IMR-90 (cell line): Measurements from ENCODE around the gene MAGEA1. TPM values are rescaled to one million over a fixed set of nuclear protein-coding genes. Genes with fewer than 3 reads are reported as not detected.

Experiments
- ATAC-seq: fragments of 200-7000 bp; cut with Tn5 transposase; 2 replicates; pipeline ENCODE4 v1.9.1; 2020; ENCODE audit warnings: low read depth, mild to moderate bottlenecking, moderate library complexity
- BruUV-seq: library from RNA; stranded (reverse); fragments of 400-500 nt; replicated peaks from 2 replicates; lab custom pipeline; 2021; lab: Mats Ljungman, UMichigan
- CTCF ChIA-PET: fragments of 300-600 bp; formaldehyde crosslinking; extraction: SDS; loops from one replicate; lab custom pipeline; 2021; ENCODE audit warnings: antibody characterized with exemption; lab: Yijun Ruan, JAX
- POLR2A ChIA-PET: fragments of 300-600 bp; sonication (Branson Sonifier 250); formaldehyde crosslinking; loops from one replicate; lab custom pipeline; 2022; ENCODE audit warnings: antibody characterized with exemption; ENCODE audit not compliant: unreplicated experiment; lab: Charles Lee
- DNase-seq: peaks from one replicate; pipeline ENCODE4 v3.0.0; 2013
- H2AFZ ChIP-seq: replicated peaks from 2 replicates; pipeline ENCODE3; 2013; ENCODE audit warnings: low read length, mild to moderate bottlenecking; ENCODE audit not compliant: poor library complexity
- H2AK5ac ChIP-seq: 2 replicates; pipeline ENCODE4 v1.6.1; 2013; ENCODE audit warnings: low read depth, low read length, inconsistent platforms
- H2AK9ac ChIP-seq: replicated peaks from 2 replicates; pipeline ENCODE3; 2013; ENCODE audit warnings: mild to moderate bottlenecking, low read depth, low read length, moderate library complexity; ENCODE audit not compliant: poor library complexity
- H2BK120ac ChIP-seq: 2 replicates; pipeline ENCODE4 v1.6.1; 2013; ENCODE audit warnings: low read depth, low read length, inconsistent platforms
- H2BK15ac ChIP-seq: 3 replicates; pipeline ENCODE4 v1.6.1; 2013; ENCODE audit warnings: low read depth, low read length, inconsistent platforms
- H2BK20ac ChIP-seq: 2 replicates; pipeline ENCODE4 v1.6.1; 2013; ENCODE audit warnings: low read depth, mild to moderate bottlenecking, inconsistent platforms, low read length, moderate library complexity
- H2BK5ac ChIP-seq: 2 replicates; pipeline ENCODE4 v1.6.1; 2013; ENCODE audit warnings: mild to moderate bottlenecking, low read depth, low read length, inconsistent platforms; ENCODE audit not compliant: poor library complexity, severe bottlenecking
- H3K14ac ChIP-seq: replicated peaks from 2 replicates; pipeline ENCODE4 v1.6.1; 2013; ENCODE audit warnings: low read depth, low read length, inconsistent platforms
- H3K18ac ChIP-seq: 2 replicates; pipeline ENCODE4 v1.6.1; 2013; ENCODE audit warnings: low read depth, low read length, control low read depth
- H3K23ac ChIP-seq: 2 replicates; pipeline ENCODE4 v1.6.1; 2013; ENCODE audit warnings: low read depth, low read length, inconsistent platforms
- H3K27ac ChIP-seq: 2 replicates; pipeline ENCODE4 v1.5.1; 2013; ENCODE audit warnings: mild to moderate bottlenecking, control low read depth, low read length; ENCODE audit not compliant: insufficient read depth
- H3K27me3 ChIP-seq: 2 replicates; pipeline ENCODE4 v1.6.1; 2013; ENCODE audit warnings: low read length; ENCODE audit not compliant: control insufficient read depth, insufficient read depth
- H3K36me3 ChIP-seq: 2 replicates; pipeline ENCODE4 v1.6.1; 2013; ENCODE audit warnings: low read length, mixed read lengths; ENCODE audit not compliant: control insufficient read depth, insufficient read depth
- H3K4ac ChIP-seq: 2 replicates; pipeline ENCODE4 v1.6.1; 2013; ENCODE audit warnings: low read depth, low read length, inconsistent platforms
- H3K4me1 ChIP-seq: 2 replicates; pipeline ENCODE4 v1.6.1; 2013; ENCODE audit warnings: low read length, mixed read lengths; ENCODE audit not compliant: control insufficient read depth, insufficient read depth
- H3K4me2 ChIP-seq: 2 replicates; pipeline ENCODE4 v1.6.1; 2013; ENCODE audit warnings: low read depth, mild to moderate bottlenecking, control low read depth, low read length, moderate library complexity
- H3K4me3 ChIP-seq: 2 replicates; pipeline ENCODE4 v1.5.1; 2013; ENCODE audit warnings: low read depth, mild to moderate bottlenecking, control low read depth, low read length, moderate library complexity; ENCODE audit not compliant: insufficient read depth
- H3K56ac ChIP-seq: 2 replicates; pipeline ENCODE4 v1.6.1; 2013; ENCODE audit warnings: low read length, inconsistent platforms; ENCODE audit not compliant: insufficient read depth; ENCODE audit errors: extremely low read depth
- H3K79me1 ChIP-seq, 2 experiments: 2 replicates each; pipeline ENCODE4 v1.6.1; 2013; ENCODE audit warnings: low read length in 2 of 2, inconsistent platforms in 1 of 2, low read depth in 1 of 2
- H3K9ac ChIP-seq: 2 replicates; pipeline ENCODE4 v1.6.1; 2013; ENCODE audit warnings: low read depth, low read length, control low read depth
- H3K9me1 ChIP-seq: 2 replicates; pipeline ENCODE4 v1.6.1; 2013; ENCODE audit warnings: low read length, inconsistent platforms; ENCODE audit not compliant: insufficient read depth
- H3K9me3 ChIP-seq: 2 replicates; pipeline ENCODE4 v1.6.1; 2013; ENCODE audit warnings: low read length; ENCODE audit not compliant: control insufficient read depth, insufficient read depth
- H4K20me1 ChIP-seq: 2 replicates; pipeline ENCODE4 v1.6.1; 2013; ENCODE audit warnings: low read length, inconsistent platforms; ENCODE audit not compliant: insufficient read depth
- H4K5ac ChIP-seq: 2 replicates; pipeline ENCODE4 v1.6.1; 2013; ENCODE audit warnings: mild to moderate bottlenecking, low read depth, low read length, control low read depth
- H4K8ac ChIP-seq, 2 experiments: 2 replicates each; pipeline ENCODE4 v1.6.1; 2013; ENCODE audit warnings: low read depth in 2 of 2, low read length in 2 of 2, control low read depth in 1 of 2, inconsistent platforms in 1 of 2
- H4K91ac ChIP-seq: 2 replicates; pipeline ENCODE4 v1.6.1; 2013; ENCODE audit warnings: low read depth, low read length, inconsistent platforms; ENCODE audit not compliant: insufficient read depth
- BHLHE40 ChIP-seq: fragments of 150-350 bp; IDR thresholded peaks from 2 replicates; pipeline ENCODE4 v1.6.1; 2016; ENCODE audit warnings: mild to moderate bottlenecking, low read depth, low read length
- CEBPB ChIP-seq: IDR thresholded peaks from 2 replicates; pipeline ENCODE4 v1.6.1; 2012; ENCODE audit warnings: low read depth, low read length, improper control_type of control experiment
- CHD1 ChIP-seq: IDR thresholded peaks from 2 replicates; pipeline ENCODE4 v1.6.1; 2012; ENCODE audit warnings: low read depth, low read length, improper control_type of control experiment
- CTCF ChIP-seq: conservative IDR thresholded peaks from 2 replicates; pipeline ENCODE4 v1.5.1; 2012; ENCODE audit warnings: mild to moderate bottlenecking, low read depth, low read length, improper control_type of control experiment
- ELK1 ChIP-seq: fragments of 150-350 bp; IDR thresholded peaks from 2 replicates; pipeline ENCODE4 v1.6.1; 2016; ENCODE audit warnings: low read depth, mild to moderate bottlenecking, low read length, moderate library complexity, borderline replicate concordance
- FOS ChIP-seq: fragments of 150-350 bp; IDR thresholded peaks from 2 replicates; pipeline ENCODE4 v1.6.1; 2016; ENCODE audit warnings: low read depth, low read length
- MAFK ChIP-seq: IDR thresholded peaks from 2 replicates; pipeline ENCODE4 v1.6.1; 2012; ENCODE audit warnings: low read depth, low read length, improper control_type of control experiment
- MAZ ChIP-seq: IDR thresholded peaks from 2 replicates; pipeline ENCODE4 v1.6.1; 2012; ENCODE audit warnings: low read depth, mild to moderate bottlenecking, low read length, improper control_type of control experiment, moderate library complexity, borderline replicate concordance
- MXI1 ChIP-seq: IDR thresholded peaks from 2 replicates; pipeline ENCODE4 v1.6.1; 2012; ENCODE audit warnings: low read depth, mild to moderate bottlenecking, low read length, moderate library complexity, borderline replicate concordance
- NFE2L2 ChIP-seq: fragments of 150-350 bp; IDR thresholded peaks from 2 replicates; pipeline ENCODE4 v1.6.1; 2016; ENCODE audit warnings: low read depth, mild to moderate bottlenecking, low read length
- POLR2A ChIP-seq: IDR thresholded peaks from 2 replicates; pipeline ENCODE4 v1.6.1; 2012; ENCODE audit warnings: mild to moderate bottlenecking, low read depth, low read length
- RAD21 ChIP-seq: IDR thresholded peaks from 2 replicates; pipeline ENCODE4 v1.6.1; 2012; ENCODE audit warnings: low read length, improper control_type of control experiment
- RCOR1 ChIP-seq: IDR thresholded peaks from 2 replicates; pipeline ENCODE4 v1.6.1; 2012; ENCODE audit warnings: mild to moderate bottlenecking, low read length, improper control_type of control experiment; ENCODE audit not compliant: insufficient replicate concordance
- RFX5 ChIP-seq: IDR thresholded peaks from 2 replicates; pipeline ENCODE4 v1.8.0; 2012; ENCODE audit warnings: low read depth, mild to moderate bottlenecking, low read length, moderate library complexity
- SMC3 ChIP-seq: fragments of 150-350 bp; IDR thresholded peaks from 2 replicates; pipeline ENCODE4 v1.6.1; 2016; ENCODE audit warnings: low read depth, mild to moderate bottlenecking, antibody characterized with exemption, low read length, moderate library complexity
- USF2 ChIP-seq: fragments of 150-350 bp; IDR thresholded peaks from 2 replicates; pipeline ENCODE4 v1.6.1; 2017; ENCODE audit warnings: mild to moderate bottlenecking, antibody characterized with exemption, low read length, low read depth
- WGBS, 2 experiments: methylation state at CpG; one replicate each; pipeline versions ENCODE4 v1.1.5 to v1.1.7; 2013; ENCODE audit warnings: missing lambda C conversion rate in 2 of 2; ENCODE audit not compliant: insufficient read length in 1 of 2; ENCODE audit errors: extremely low coverage in 2 of 2; 5-methylcytosine and 5-hydroxymethylcytosine counted together
- dilution Hi-C: fragments of 300-500 bp; cut with HindIII; formaldehyde crosslinking; loops from one replicate; pipeline ENCODE4 v1.14.3; 2018; ENCODE audit warnings: low sequenced_read_pairs; ENCODE audit not compliant: unreplicated experiment
- in situ Hi-C: fragments of 300-500 bp; cut with MboI; formaldehyde crosslinking; loops from 3 replicates; pipeline ENCODE4 v1.14.3; 2019; ENCODE audit warnings: low sequenced_read_pairs, inconsistent platforms, mixed read lengths
- intact Hi-C: fragments of 100-400 bp; cut with micrococcal nuclease; formaldehyde crosslinking; loops from 2 replicates; pipeline ENCODE4 v1.10.0; 2022
- polyA plus RNA-seq, 3 experiments: library from polyadenylated mRNA; depleted of rRNA; stranded (reverse); fragments of >200 nt; gene quantifications; 2 replicates each; pipeline ENCODE4 v1.2.3, GENCODE V29; 2012; ENCODE audit warnings: low replicate concordance in 1 of 3
- total RNA-seq: library from RNA; depleted of rRNA; stranded (reverse); fragments of >200 nt; gene quantifications from 2 replicates; pipeline ENCODE4 v1.2.3, GENCODE V29; 2012

Gene MAGEA1
- total and polyA plus RNA-seq, 2 of the 4 experiments (the other 2 are of a cell fraction), result not detected

- no peak overlapping the region for H2AFZ ChIP-seq
- no peaks in the 10 kb centered on the region for H3K79me1 ChIP-seq
- no peak overlapping the region for H2AK9ac ChIP-seq
- ChIA-PET POLR2A (no interaction called here), CTCF (no interaction called here)
- no peak overlapping the region for H3K56ac ChIP-seq
- no peak overlapping the region for H4K91ac ChIP-seq
- no peaks in the 10 kb centered on the region for H3K9me1 ChIP-seq
- no peak overlapping the region for H3K4ac ChIP-seq
- H3K27ac ChIP-seq, result no peak overlapping the region
- peaks cover 2% of the 10 kb centered on the region for H3K27me3 ChIP-seq
- H3K4me2 ChIP-seq, result no peak overlapping the region
- H4K20me1 ChIP-seq, result no peaks in the 10 kb centered on the region
- TF ChIP-seq ELK1 (no peak), MAZ (no peak), RCOR1 (no peak), CTCF (no peak), RAD21 (no peak), CHD1 (no peak), USF2 (no peak), FOS (no peak), MAFK (no peak), MXI1 (no peak), POLR2A (no peak), CEBPB (no peak), NFE2L2 (no peak), BHLHE40 (no peak), SMC3 (no peak), RFX5 (no peak)
- dilution Hi-C loops, result no loop called here
- H3K18ac ChIP-seq, result no peak overlapping the region
- in situ Hi-C loops, result no loop called here
- H2BK5ac ChIP-seq, result no peak overlapping the region
- ATAC-seq (no peak), DNase-seq (no peak)
- no peak overlapping the region for H4K8ac ChIP-seq
- no CpG with 5 or more reads among the region's 3 CpGs for WGBS, 2 experiments
- no peak overlapping the region for H3K23ac ChIP-seq
- H2AK5ac ChIP-seq, result no peak overlapping the region
- no peak overlapping the region for H4K5ac ChIP-seq
- H3K4me3 ChIP-seq, result no peak overlapping the region
- no peak overlapping the region for H3K14ac ChIP-seq
- H2BK15ac ChIP-seq, result no peak overlapping the region
- no peak overlapping the region for H2BK20ac ChIP-seq
- H3K9ac ChIP-seq, result no peak overlapping the region
- no peaks in the 10 kb centered on the region for H3K36me3 ChIP-seq
- H2BK120ac ChIP-seq, result no peak overlapping the region
- intact Hi-C loops, result no loop called here
- BruUV-seq, result no TSS peak
- no peaks in the 10 kb centered on the region for H3K9me3 ChIP-seq
- H3K4me1 ChIP-seq, result no peaks in the 10 kb centered on the region
Observed at GRCh38 chrX:153153516-153153915, 25.6 kb upstream of the MAGEA1 start.
